Ectodermal cell (in vitro differentiated cells): ENCODE results near the gene PADI1.

Experiments
- H3K27ac ChIP-seq: 2 replicates; pipeline ENCODE4 v1.7.0; 2013; ENCODE audit warnings: mild to moderate bottlenecking, low read depth, low read length; ENCODE audit not compliant: insufficient read depth, poor library complexity, severe bottlenecking
- H3K27me3 ChIP-seq: 2 replicates; pipeline ENCODE4 v1.7.0; 2013; ENCODE audit warnings: mild to moderate bottlenecking, low read length; ENCODE audit not compliant: insufficient read depth, control insufficient read depth, poor library complexity, severe bottlenecking
- H3K36me3 ChIP-seq: one replicate; pipeline ENCODE4 v1.7.0; 2013; ENCODE audit warnings: low read length; ENCODE audit not compliant: control insufficient read depth, insufficient read depth
- H3K4me1 ChIP-seq: one replicate; pipeline ENCODE4 v1.7.0; 2013; ENCODE audit warnings: low read length; ENCODE audit not compliant: control insufficient read depth, insufficient read depth
- H3K4me3 ChIP-seq: 2 replicates; pipeline ENCODE4 v1.7.0; 2013; ENCODE audit warnings: low read depth, low read length, control low read depth; ENCODE audit not compliant: insufficient read depth
- H3K9me3 ChIP-seq: 2 replicates; pipeline ENCODE4 v1.7.0; 2013; ENCODE audit warnings: mild to moderate bottlenecking, low read length, moderate library complexity; ENCODE audit not compliant: control insufficient read depth
- WGBS, 2 experiments: methylation state at CpG; one replicate each; pipeline ENCODE4 v1.1.7; 2013; ENCODE audit warnings: missing lambda C conversion rate in 2 of 2; 5-methylcytosine and 5-hydroxymethylcytosine counted together

Gene PADI1

DNA sequence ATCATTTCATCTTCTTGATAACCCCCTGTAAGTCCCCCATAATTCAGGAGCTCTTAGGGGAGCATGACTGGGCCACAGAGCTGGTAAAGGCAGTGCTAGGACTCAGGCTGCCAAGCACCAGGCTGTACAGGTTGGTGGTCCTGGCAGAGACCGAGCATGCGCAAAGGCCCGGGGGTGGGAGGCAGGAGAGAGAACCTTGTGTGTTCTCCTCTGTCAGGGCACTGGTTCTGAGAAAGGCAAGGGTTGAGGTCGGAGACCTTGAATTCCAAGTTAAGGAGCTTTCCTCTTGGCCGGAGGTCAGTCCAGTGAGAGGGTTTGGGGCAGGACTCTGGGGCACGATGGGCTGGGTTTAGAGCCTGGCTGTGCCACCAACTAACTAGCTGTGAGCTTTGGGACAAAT, 67.1 kb downstream of the PADI1 start:
- no peaks in the 10 kb centered on the region for H3K4me1 ChIP-seq
- no peaks in the 10 kb centered on the region for H3K27me3 ChIP-seq
- no peak overlapping the region for H3K27ac ChIP-seq
- H3K4me3 ChIP-seq = no peak overlapping the region
- H3K36me3 ChIP-seq = no peaks in the 10 kb centered on the region
- WGBS, 2 experiments = 95 to 96% methylated on average over 6 of the region's 6 CpGs
- H3K9me3 ChIP-seq = no peaks in the 10 kb centered on the region

DNA sequence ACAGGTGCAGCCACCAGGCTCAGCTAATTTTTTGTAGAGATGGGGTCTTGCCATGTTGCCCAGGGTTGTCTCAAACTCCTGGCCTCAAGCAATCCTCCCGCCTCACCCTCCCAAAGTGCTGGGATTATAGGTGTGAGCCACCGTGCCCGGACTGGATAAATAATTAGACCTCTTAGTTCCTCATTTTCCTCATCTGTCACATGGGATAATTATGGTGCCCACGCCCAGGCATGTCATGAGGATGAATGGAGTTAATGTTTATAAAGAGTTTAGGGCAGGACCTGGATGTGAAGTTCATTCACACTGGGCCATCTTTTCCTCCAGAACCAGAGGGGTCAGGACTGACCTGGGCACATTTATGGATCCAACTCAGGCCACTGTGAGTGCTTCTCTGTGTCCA, 67.7 kb downstream of the PADI1 start:
- 87 to 100% methylated on average over 4 of the region's 4 CpGs for WGBS, 2 experiments

DNA sequence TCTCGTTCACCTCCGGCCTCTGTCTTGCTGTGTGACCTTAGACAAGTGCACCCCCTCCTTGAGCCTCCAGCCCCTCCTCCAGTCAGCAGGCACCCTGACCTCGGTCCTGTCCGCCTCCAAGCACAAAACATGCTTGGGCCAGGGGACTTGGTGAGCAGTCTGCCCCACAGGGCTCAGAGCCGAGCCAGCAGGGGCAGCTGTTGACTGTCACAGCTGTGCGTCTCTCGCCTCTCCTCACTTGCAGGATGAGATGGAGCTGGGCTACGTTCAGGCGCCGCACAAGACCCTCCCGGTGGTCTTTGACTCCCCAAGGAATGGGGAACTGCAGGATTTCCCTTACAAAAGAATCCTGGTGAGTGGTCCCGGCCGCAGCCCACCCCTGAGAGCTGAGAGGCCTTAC, 68.2 kb downstream of the PADI1 start:
- WGBS, 2 experiments = 80 to 86% methylated on average over 13 of the region's 13 CpGs
- no peaks in the 10 kb centered on the region for H3K9me3 ChIP-seq

More for the DNA sequence above, 67.7 kb downstream of the PADI1 start:
- H3K9me3 ChIP-seq = no peaks in the 10 kb centered on the region
- H3K27me3 ChIP-seq = no peaks in the 10 kb centered on the region
- no peak overlapping the region for H3K4me3 ChIP-seq
- no peaks in the 10 kb centered on the region for H3K4me1 ChIP-seq
- H3K36me3 ChIP-seq = no peaks in the 10 kb centered on the region
- H3K27ac ChIP-seq = no peak overlapping the region

DNA sequence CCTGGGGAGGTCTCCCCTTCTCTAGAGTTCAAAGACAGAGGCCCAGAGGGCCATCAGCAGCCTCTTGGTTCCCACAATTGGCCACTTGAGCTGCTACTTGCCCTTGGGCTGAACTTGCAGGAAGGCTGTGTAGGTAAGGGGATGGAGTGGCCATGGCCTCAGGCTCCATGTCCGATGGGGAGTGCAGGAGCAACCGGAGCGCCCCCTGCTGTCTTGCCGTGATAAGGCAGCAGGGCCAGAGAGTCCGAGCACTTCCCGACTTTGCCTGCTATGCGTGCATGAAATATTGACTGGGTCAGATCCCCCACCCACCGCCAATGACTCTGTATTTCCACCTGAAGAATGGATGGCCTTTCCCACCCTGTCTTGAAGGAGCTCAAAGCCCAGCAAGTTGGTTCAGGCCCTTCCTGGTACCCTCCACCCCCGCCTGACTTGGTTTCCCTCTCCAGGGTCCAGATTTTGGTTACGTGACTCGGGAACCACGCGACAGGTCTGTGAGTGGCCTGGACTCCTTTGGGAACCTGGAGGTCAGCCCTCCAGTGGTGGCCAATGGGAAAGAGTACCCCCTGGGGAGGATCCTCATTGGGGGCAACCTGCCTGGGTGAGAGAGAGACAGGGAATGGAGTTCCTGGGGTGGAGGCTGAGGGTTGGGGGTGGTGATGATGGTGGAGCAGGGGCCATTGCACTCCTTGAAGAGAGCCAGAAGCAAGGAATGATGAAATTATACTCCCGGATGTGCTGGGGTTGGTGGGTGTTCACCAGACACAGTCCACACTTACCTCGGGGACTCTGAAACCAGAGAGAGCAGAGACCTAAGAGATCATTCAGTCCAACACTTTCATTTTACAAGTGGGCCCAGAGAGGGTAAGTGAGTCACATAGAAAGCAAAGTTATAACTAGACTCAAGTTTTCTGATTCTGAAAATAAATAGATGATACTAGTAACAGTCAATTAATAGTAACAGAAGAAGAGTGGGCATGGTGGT, 69.5 kb downstream of the PADI1 start:
- no peak overlapping the region for H3K4me3 ChIP-seq
- no peaks in the 10 kb centered on the region for H3K27me3 ChIP-seq
- H3K9me3 ChIP-seq = no peaks in the 10 kb centered on the region
- 50 to 52% methylated on average over 15 of the region's 15 CpGs for whole genome bisulfite sequencing, 2 experiments
- H3K27ac ChIP-seq = no peak overlapping the region
- H3K4me1 ChIP-seq = no peaks in the 10 kb centered on the region
- no peaks in the 10 kb centered on the region for H3K36me3 ChIP-seq

More for the DNA sequence above, 68.2 kb downstream of the PADI1 start:
- H3K27me3 ChIP-seq = no peaks in the 10 kb centered on the region
- no peaks in the 10 kb centered on the region for H3K4me1 ChIP-seq
- H3K4me3 ChIP-seq = no peak overlapping the region
- no peaks in the 10 kb centered on the region for H3K36me3 ChIP-seq
- H3K27ac ChIP-seq = no peak overlapping the region

DNA sequence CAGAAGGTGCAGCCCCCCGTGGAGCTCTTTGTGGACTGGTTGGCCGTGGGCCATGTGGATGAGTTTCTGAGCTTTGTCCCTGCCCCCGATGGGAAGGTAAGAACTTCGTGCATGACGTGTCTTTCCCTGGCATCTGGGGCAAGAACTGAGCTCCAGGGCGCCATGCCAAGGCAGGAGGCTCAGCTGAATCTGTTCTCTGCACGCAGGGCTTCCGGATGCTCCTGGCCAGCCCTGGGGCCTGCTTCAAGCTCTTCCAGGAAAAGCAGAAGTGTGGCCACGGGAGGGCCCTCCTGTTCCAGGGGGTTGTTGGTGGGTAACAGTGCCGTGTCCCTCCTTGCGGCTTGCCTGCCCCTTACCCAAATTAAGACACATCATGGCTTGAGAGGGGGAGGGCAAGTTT, 71.6 kb downstream of the PADI1 start:
- H3K4me1 ChIP-seq = no peaks in the 10 kb centered on the region
- no peaks in the 10 kb centered on the region for H3K27me3 ChIP-seq
- H3K9me3 ChIP-seq = no peaks in the 10 kb centered on the region
- H3K27ac ChIP-seq = no peak overlapping the region
- H3K4me3 ChIP-seq = no peak overlapping the region
- no peaks in the 10 kb centered on the region for H3K36me3 ChIP-seq
- 86 to 88% methylated on average over 10 to 11 of the region's 11 CpGs for WGBS, 2 experiments

DNA sequence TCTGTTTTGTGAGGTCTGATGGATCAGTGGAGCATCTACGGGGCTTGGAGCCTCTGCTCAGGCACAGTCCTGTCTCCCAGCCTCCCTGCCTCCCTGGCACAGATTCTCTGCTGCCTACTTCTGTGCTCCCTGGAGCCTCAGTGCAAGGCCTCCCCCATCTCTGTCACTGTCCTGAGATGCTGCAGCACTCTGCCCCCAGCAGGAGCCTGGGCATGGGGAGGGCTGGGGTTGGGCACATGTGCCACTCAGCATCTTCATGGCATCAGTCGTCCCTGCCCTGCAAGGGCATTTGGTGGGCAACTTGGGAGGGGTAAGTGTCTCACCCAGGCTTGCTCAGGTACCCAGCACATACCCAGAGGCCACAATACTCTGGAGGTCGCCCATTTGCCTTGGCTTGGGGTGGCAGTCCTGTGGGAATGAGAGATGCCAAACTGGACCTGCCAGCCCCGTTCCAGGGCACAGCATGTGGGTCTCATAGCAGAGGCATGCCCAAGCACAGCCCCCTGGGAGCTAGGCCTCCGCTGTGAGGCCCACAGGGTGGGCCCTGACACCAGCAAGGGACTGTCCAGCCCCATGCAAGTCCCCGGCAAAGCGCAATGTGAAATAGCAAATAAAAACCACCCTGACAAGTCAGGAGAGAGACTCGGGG, 72.7 kb downstream of the PADI1 start:
- 87 to 89% methylated on average over 8 of the region's 8 CpGs for WGBS, 2 experiments
- Histone ChIP-seq H3K27me3 (no peaks in the 10 kb centered on the region), H3K9me3 (no peaks in the 10 kb centered on the region), H3K27ac (no peak overlapping the region), H3K4me3 (no peak overlapping the region), H3K36me3 (no peaks in the 10 kb centered on the region), H3K4me1 (no peaks in the 10 kb centered on the region)

DNA sequence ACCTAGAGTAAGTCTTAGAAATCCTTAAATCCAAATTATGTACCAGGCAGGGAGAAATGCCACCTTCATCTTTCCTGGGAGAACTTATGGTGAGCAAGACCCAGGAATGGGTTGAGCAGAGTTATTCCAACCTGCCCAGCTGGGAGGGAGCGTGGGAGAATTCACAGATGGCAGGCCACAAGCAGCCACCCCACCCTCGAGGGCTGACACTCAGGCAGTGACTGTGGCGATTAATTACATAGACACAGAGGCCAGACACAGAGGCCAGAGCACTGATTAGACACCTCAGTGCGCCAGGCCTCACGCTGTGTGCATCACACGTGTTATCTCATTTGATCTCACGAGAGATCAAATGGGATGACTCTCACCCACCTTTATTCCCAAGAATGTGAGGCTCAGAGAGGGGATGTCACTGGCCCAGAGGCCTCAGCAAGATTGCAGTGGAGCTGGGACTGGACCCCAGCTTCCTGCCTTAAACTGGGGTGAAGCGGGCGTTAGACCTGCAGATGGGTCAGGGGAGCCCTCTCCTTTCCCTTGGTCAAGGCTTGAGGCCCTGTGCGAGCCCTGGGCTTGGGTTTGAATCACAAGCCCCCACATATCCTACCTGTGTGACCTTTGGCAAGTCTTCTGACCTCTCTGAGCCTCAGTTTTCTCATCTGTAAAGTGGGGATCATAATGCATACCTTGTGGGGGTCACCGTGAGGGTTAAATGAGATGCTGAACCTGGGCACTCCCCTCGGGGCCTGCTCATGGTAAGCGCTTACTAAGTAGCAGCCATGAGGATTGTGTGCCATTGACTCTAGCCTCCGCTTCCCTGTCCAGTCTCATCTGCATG, 74.3 kb downstream of the PADI1 start:
- Histone ChIP-seq H3K27me3 (no peaks in the 10 kb centered on the region), H3K27ac (no peak overlapping the region), H3K4me3 (no peak overlapping the region), H3K4me1 (no peaks in the 10 kb centered on the region), H3K9me3 (no peaks in the 10 kb centered on the region), H3K36me3 (no peaks in the 10 kb centered on the region)
- WGBS, 2 experiments = 93 to 94% methylated on average over 14 of the region's 14 CpGs

DNA sequence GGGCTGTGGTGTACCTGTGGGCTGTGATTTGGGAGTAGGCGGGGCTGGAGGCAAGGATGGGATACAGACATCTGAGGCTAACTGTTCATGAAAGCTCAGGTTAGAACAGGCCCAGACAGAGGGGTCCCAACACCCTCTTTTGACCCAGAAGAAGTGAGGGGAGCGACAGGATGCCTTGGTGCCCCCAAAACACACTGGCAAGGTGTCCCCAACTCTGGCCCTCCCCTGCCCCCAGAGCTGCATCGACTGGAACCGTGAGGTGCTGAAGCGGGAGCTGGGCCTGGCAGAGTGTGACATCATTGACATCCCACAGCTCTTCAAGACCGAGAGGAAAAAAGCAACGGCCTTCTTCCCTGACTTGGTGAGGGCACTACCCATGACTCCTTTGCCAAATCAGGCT, 75.5 kb downstream of the PADI1 start:
- no peaks in the 10 kb centered on the region for H3K4me1 ChIP-seq
- no peak overlapping the region for H3K27ac ChIP-seq
- H3K36me3 ChIP-seq = no peaks in the 10 kb centered on the region
- no peaks in the 10 kb centered on the region for H3K9me3 ChIP-seq
- no peak overlapping the region for H3K4me3 ChIP-seq
- WGBS, 2 experiments = 92 to 95% methylated on average over 7 of the region's 7 CpGs
- H3K27me3 ChIP-seq = no peaks in the 10 kb centered on the region

DNA sequence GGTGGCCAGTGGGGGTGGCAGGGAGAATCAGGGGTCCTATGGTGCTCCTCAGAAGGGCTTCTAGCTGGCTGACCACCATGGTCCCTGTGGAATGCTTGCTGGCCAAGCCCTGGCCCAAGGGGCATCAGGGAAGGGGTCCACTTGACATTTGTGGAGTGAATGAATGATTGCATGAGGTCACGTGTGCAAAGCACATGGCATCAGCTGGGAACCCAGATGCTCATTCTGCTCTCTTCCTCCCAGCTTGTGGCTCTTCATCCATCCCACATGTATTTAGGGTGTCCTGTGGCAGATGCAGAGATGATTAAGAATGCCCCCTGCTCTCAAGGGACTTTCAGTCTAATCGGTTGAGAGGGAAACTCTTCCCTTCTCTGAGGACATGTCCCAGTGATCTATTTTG, 76.0 kb downstream of the PADI1 start:
- Histone ChIP-seq H3K4me3 (no peak overlapping the region), H3K36me3 (no peaks in the 10 kb centered on the region), H3K27ac (no peak overlapping the region), H3K4me1 (no peaks in the 10 kb centered on the region), H3K9me3 (no peaks in the 10 kb centered on the region), H3K27me3 (no peaks in the 10 kb centered on the region)
- 87 to 94% methylated on average over 2 of the region's 2 CpGs for WGBS, 2 experiments

DNA sequence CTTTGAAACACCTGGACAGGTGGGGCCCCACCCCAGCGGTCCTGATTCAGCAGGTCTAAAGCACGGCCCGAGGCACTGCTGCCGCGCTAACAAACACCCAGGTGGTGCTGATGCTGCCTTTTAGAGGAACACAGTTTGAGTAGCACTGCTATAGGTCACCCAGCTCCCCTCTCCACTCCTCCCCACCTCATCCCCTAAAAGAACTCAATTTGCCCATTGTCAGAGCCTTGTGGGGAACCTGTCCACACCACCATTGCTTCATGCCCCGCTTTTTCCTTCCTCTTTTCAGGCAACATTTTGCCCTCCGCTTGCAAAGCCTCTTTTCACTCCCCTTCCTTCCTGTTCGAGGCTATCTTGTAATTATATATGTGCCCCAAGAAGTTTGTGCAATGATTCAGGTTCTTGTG, 76.8 kb downstream of the PADI1 start:
- Histone ChIP-seq H3K27me3 (no peaks in the 10 kb centered on the region), H3K9me3 (no peaks in the 10 kb centered on the region), H3K4me1 (no peaks in the 10 kb centered on the region), H3K27ac (no peak overlapping the region), H3K36me3 (no peaks in the 10 kb centered on the region), H3K4me3 (no peak overlapping the region)
- 83 to 88% methylated on average over 8 of the region's 8 CpGs for WGBS, 2 experiments
